NCI-H748 (cell line): ENCODE results near the gene ASB2.

Experiments
- DNase-seq: peaks from one replicate; lab custom pipeline; 2025; ENCODE audit not compliant: unreplicated experiment; lab: John Stamatoyannopoulos, UW

The ASB2 gene

DNA sequence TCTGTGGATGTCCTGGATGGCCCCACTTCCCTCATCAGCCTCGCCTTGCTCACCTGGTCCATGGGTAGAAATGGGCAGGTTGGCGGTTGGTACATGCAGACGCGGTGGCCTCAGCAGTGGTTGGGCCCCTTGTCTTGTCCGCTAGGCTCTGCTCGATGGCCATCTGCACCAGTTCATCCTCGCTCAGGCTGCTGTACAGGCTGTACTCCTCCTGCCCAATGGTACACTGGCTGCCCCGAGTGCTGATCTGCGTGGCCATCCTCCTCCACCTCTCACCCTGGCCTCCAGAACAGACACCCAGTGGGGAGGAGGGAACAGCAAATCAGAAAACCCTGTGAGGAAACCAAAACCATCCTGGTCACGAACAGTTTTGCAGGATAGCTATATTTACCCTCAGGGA is 12.1 kb downstream of the ASB2 start:
- no peak for DNase-seq

GRCh38 chr14:93963692-93964091 is 12.7 kb downstream of the ASB2 start:
- DNase-seq, result no peak

DNA sequence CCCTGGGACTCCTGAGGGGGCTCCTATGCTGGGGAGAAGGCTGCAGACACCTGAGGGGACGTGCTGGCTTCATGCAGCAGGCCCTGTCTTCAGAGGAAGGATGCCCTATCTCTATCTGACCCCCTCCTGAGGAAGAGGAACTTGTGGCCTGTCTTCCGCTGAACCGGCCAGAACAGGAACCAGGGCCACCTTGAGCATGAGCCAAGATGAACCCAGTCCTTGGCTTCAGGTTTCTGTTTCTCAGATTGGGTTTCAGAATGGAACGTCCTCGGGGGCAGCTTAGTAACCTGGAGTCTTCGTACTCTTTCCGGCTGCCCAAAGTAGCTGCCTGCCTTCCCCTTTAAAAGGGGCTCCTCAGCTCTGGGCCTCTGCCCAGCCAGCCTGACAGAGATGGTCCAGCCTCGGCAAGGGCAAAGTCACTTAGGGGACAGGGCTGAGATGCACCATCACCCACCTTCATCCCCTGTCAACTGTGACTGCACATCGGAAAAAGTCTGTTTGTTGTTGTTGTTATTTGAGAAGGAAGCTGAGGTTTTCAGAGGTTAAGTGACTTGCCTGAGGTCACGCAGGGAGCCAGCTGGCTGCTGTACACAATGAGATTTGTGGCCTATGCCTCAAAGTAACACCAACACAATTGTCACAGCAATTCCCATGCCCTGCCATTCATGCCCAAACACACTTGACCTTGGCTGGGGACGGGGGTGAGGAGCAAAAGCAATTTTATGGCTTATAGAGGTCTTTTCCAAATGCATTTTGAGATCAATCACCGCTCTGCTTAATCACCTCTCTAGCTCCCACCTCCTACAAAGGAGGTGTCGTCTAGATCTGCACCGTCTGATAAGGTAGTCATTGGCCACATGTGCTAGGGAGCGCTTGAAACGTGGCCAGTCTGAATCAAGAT is 13.4 kb downstream of the ASB2 start:
- DNase-seq, result no peak

DNA sequence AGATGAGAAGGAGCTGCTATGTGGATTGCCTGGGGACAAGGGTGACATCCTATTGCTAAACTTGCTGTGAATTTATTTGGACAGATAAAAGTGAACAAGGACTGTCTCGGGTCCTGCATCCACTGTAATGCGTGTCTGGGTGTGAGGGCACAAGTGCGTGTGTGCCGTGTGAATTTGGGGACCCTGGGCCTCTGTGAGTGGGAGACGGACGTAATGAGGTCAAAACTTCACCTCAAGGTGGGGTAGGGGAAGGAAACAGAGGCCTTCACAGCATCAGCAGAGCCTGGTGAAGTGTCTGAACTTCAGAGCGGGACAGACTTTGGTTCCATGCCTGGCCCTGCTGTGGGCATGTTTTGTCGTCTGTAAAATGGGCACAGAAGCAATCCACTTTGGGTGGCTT is 14.8 kb downstream of the ASB2 start:
- DNase-seq, result no peak

- no peak for DNase-seq
Observed at GRCh38 chr14:93960774-93961438, 15.5 kb downstream of the ASB2 start.

- DNase-seq, result no peak
Observed at GRCh38 chr14:93960108-93960475, 16.3 kb downstream of the ASB2 start.

GRCh38 chr14:93959239-93960107 is 16.9 kb downstream of the ASB2 start:
- no peak for DNase-seq

- no peak for DNase-seq
Observed at GRCh38 chr14:93958567-93959238, 17.7 kb downstream of the ASB2 start.

DNA sequence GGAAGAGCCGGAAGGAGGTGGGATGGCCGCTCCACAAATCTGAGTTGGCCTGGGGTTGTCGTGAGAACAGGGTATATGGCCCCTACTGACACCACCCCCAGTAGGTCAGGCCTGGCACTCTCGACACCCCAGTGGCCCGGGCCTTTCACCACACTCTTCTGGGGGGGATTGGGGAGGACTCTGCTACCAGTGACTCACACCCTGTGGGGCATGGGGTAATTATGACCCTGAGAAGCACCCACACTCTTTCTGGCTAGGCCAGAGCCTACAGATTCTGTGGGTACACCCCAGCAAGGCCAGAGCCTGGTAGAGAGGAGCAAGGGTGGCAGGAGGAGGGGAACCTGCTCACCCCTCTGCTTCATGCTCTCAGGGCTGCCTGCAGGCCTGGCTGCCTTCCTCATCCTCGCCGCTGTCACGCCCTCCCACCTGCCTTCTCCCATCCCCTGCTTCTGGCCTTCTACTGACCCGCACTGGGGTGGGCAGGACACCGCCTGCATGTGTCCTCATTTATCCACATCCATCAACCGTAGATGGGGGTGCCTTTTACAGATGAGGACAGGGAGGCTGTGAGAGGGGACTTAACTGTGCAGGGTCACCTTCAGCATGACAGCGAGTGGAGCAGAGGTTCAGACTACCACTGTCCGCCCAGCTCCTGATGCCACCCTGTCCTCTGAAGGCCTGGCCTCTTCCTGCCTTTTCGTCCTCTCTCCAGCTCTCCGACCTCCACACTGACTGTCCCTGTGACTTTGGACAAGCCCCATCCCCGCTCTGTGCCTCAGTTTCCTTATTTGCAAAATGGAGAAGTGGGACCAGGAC is 18.4 kb downstream of the ASB2 start:
- DNase-seq, result no peak

DNA sequence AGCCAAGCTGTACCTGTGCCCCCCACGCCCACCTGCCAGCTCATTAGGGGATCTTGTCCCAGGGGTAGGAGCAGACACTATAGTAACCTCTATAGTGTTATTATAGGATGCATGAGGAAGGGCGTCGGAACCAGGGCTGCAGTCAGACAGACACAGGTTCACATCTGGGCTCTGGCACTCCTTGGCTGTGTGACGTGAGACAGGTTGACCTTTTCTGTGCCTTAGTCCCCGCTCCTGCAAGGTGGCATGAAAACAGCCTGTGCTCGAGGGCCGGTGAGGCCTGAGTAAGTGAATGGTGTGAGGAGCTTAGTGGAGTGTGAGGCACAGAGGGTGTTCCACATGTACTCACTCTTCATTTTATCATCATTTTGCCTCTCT is 19.0 kb downstream of the ASB2 start:
- DNase-seq, result no peak

DNA sequence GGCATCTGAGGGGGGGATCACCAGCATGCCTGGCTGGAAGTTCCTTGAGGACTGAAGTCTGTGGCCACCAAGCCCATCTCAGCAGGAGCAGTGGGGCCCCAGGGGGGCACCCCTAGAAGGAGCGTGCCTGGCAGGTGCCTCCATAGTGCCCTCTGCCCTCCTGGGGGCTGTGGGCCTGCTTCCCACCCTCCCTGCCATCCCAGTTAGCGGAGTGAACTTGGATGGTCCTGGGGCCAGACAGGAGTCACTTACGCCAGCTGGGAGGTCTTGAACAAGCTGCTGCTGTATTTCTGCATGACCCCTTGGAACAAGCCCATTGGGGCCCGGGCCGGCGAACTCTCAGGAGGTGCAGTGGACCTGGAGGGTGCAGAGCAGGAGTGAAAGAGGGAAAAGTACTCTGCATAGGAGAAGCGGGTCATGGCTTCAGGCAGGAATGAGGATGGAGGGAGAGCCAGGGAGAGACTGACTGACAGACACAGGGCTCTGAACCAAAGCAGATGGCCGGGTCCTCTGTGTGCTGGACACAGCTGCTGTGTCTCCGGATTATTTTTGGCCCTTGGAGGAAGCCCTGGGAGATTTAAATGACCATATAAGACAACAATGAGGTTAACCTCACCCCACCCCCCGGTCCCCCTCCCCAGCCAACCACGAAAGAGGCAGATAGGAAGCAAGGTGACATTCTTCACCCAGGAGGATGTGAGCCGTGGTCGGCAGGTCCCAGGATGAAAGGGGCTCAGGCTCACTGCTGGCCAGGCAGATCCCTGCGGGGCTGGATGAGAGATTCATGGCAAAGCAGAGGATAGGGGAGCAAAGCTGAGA is 19.6 kb downstream of the ASB2 start:
- no peak for DNase-seq

DNA sequence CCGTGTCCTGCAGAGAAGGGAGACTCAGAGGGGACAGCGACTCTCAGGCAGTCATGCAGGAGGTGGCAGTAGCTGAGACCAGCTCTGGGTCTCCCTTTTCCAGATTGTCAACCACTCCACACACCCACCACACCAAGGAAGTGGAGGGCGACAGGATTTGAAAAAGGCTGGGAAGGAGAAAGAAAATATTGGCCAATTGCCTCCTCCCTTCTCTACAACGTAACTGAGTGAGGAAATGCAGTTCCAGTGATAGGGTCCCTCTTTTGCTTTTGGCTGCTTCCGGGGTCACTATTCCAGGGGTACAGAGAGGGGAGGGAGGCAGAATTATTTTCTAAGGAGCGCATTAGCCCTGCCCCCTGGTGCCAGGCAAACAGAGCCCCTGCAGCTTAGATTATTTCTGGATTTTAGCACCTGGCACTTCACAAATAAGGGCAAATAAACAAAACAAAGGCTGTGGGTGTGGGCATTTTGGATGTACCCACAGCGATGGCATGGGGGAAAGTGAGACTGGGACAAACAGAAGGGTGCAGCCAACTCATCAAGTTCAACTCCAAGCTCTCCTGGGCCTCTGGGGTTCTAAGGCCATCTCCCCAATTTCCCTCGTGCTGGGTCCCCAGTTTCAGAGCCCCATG is 20.4 kb downstream of the ASB2 start:
- peak; percentile 68 for DNase-seq

DNA sequence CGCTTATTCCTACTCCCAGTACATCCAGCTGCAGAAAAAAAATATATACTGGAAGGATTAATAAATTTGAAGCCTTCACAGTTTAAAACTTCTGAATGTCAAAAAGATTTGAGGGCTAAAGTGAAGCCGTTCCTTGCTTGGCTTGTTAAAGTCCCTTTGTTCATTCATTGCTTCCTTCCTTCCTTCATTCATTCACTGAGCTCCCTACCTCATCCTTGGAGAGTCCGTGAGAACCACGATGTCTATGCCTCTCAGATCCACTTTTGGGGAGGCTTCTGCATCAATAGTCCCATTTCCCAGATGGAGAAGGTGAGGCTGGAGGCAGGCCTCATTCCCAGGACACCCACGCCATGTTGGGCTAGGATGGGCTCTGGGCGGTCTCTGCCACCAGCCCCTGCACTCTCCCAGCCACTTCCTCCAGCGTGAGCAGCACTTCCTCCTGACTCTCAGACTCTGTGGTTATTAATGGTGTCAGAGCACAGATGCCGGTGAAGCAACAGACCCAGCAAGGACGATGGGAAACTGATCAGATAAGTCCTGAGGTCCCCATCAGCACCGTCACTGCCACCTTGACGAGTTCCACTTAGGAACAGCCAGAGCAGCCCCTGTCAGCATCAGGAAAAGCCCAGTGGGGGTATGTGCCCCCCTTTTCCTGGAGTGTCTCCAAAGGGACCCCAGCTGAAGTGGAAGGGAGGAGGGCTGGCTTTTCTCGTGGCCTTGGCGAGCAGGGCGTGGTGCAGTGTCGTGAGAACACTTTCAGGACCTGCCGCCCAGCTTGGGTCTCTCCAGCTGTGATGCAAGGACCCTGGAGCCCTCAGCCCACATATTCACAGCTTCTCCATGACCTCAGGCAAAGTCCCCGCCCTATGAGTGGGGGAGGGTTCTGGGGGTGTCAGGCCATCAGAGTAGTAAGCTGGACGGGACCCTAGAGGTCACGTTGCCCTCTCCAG is 21.2 kb downstream of the ASB2 start:
- peak; percentile 42 for DNase-seq

DNA sequence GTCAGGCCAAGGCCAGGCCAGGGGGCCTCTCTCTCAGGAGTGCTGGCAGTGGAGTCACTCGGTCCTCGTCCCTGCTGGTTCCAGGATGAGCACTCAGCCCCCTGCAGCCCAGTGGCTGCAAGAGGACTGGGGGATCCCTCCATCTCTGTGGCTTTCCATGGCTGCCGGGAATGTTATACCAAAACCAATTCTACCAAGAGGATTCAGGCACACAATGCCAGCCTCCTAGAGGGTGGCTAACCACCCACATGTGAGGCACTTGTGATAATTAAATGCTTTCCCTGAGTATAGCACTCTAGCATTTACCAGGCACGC is 21.9 kb downstream of the ASB2 start:
- DNase-seq, result no peak

DNA sequence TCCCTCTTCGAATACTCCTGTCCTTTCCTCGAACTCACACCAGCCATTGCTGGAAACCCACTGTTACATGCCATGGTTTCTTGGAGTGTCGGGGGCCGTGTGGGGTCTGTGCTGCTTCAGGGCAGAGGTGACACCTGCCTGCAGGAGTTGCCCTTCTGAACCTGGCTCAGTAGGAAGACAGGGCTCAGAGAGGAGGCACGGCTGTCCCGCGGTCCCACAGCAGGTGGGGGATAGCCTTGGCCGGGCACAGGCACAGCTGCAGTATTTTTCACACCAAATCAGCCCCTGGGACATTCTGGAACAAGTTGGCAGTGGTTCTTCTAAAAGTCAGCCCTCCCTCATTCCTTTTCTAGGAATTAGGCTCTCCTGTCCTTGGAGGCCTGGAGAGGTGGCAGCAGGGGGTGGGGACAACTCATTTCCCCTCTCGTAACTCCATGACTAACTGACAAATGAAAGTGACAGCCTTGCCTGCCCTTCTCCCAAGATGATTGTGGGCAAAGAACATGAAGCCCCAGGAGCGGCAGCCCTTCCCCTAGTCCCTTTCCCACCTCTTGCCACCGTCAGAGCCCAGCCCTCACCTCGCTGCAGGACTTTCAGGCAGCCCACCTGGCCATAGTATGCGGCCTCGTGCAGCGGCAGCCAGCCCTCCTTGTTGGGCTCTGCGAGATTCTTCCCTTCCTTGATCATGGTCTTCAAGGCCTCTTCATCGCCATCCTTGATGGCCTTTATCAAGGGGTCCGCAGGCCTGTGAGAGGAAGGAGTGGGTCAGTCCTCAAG is 22.4 kb downstream of the ASB2 start:
- no peak for DNase-seq

DNA sequence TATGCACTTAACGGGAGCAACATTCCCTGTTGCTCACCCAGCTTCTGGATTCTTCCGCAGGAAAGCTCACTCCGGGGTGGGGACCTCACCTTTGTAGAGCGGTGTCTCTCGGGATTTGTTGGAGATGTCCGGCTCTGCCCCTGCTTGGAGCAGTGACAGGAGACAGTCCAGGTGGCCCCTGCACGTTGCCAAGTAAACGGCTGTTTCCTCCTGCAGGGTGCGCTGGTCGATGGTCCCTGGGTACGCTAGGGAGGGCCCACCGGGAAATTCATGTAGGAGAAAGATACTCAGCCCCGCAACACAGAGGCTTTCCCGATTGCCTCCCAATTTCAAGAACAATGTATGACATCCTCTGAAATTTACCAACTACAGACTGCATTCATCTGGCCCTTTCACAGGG is 23.1 kb downstream of the ASB2 start:
- DNase-seq, result no peak

GRCh38 chr14:93952829-93953228 is 23.5 kb downstream of the ASB2 start:
- DNase-seq, result no peak
